ENCODE results near the gene RNF208. TPM values are rescaled to one million over a fixed set of nuclear protein-coding genes. Genes with fewer than 3 reads are reported as not detected.

RNF208 gene
- total RNA-seq, 1 donor from 2014 or later = 4.3 TPM

DNA sequence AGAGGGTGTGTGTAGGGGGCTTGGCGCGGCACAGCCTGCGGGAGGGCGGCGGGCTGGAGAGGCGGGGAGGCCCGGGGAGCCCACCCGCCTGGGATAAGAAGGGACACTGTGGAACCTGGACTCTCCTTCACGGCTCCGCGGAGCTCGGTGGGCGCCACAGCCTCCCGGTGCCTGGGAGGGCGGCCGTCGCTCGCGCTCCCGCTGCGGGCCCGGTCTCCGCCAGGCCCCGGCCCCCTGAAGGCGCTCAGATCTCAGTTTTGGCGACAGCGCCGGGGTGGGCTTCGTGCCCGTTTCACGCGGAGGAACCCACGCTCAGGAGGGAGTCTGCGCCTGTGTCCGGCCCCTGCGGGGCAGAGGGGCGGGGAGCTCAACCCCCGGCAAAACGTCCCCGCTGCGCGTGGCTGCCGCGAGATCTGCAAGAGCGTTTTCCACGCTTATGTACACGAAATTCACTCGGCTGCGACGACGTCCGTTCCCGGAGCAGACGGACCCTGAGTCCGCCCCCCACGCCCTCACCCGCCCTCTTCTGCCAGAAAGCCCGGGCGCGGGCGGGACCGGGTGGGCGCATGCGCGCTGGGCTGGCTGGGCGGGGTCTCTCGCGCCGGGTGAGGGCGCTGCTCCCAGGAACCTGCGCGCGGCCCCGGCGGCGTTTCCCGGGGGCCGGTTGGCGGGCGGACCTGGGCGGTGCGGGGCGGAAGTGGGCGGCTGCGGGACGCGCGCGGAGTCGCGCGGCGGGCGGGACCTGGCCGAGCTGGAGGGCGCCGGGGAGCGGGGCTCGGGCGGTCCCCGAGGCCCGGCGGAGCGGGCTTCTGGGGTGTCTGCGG, 32.8 kb upstream of the RNF208 start, which contains the start of gene NELFB:
Gene NELFB (plus strand): TSS at position 704 of the 824 bp plus-strand sequence.
- peak; percentile 48 for DNase-seq (ENCODE audit: low read depth)
- H3K4me1 ChIP-seq (ENCODE audit: insufficient read depth, low read length) = peaks cover 22% of the 10 kb centered on the region
- no peak for FAIRE-seq
- peaks cover 4% of the 10 kb centered on the region for H3K36me3 ChIP-seq (ENCODE audit: insufficient read depth, low read length)
- no peaks in the 10 kb centered on the region for H3K9me3 ChIP-seq (ENCODE audit: insufficient read depth, low read depth, low read length)
- H3K27ac Mint-ChIP-seq (ENCODE audit: unreplicated experiment) = peak within 1 kb of the TSS; percentile 67
- H3K36me3 Mint-ChIP-seq (ENCODE audit: low read depth, unreplicated experiment) = no peaks in the 10 kb centered on the region
- H3K9ac ChIP-seq (ENCODE audit: low read length) = peak within 1 kb of the TSS; percentile 88
- H3K27me3 Mint-ChIP-seq (ENCODE audit: low read depth, unreplicated experiment) = peaks cover 2% of the 10 kb centered on the region
- peak within 1 kb of the TSS; percentile 90 for H3K4me3 Mint-ChIP-seq (ENCODE audit: unreplicated experiment)
- H3K4me3 ChIP-seq (ENCODE audit: insufficient read depth, low read depth, low read length) = peak within 1 kb of the TSS; percentile 97
- H3K27me3 ChIP-seq (ENCODE audit: insufficient read depth, low read length) = no peaks in the 10 kb centered on the region
- H3K4me2 ChIP-seq (ENCODE audit: low read length) = peak within 1 kb of the TSS; percentile 99
- H3K4me1 Mint-ChIP-seq (ENCODE audit: low read depth, unreplicated experiment) = peaks cover 4% of the 10 kb centered on the region
- peaks cover 37% of the 10 kb centered on the region for H3K79me2 ChIP-seq (ENCODE audit: insufficient read depth, low read length)
- peak within 1 kb of the TSS; percentile 90 for H2AFZ ChIP-seq (ENCODE audit: low read depth, low read length)
- peaks cover 23% of the 10 kb centered on the region for H4K20me1 ChIP-seq (ENCODE audit: insufficient read depth, low read length)
- peak within 1 kb of the TSS; percentile 50 for H3K27ac ChIP-seq (ENCODE audit: low read depth, low read length)
- no peaks in the 10 kb centered on the region for H3K9me3 Mint-ChIP-seq (ENCODE audit: unreplicated experiment)
- TF ChIP-seq, protein P1, sequence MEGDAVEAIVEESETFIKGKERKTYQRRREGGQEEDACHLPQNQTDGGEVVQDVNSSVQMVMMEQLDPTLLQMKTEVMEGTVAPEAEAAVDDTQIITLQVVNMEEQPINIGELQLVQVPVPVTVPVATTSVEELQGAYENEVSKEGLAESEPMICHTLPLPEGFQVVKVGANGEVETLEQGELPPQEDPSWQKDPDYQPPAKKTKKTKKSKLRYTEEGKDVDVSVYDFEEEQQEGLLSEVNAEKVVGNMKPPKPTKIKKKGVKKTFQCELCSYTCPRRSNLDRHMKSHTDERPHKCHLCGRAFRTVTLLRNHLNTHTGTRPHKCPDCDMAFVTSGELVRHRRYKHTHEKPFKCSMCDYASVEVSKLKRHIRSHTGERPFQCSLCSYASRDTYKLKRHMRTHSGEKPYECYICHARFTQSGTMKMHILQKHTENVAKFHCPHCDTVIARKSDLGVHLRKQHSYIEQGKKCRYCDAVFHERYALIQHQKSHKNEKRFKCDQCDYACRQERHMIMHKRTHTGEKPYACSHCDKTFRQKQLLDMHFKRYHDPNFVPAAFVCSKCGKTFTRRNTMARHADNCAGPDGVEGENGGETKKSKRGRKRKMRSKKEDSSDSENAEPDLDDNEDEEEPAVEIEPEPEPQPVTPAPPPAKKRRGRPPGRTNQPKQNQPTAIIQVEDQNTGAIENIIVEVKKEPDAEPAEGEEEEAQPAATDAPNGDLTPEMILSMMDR (IDR thresholded peaks at IDR 0.05; ENCODE audit: insufficient read depth, low read depth, low read length) = no peak
- no peak for TF ChIP-seq EZH2 (IDR thresholded peaks at IDR 0.05; ENCODE audit: insufficient read depth, low read length)

DNA sequence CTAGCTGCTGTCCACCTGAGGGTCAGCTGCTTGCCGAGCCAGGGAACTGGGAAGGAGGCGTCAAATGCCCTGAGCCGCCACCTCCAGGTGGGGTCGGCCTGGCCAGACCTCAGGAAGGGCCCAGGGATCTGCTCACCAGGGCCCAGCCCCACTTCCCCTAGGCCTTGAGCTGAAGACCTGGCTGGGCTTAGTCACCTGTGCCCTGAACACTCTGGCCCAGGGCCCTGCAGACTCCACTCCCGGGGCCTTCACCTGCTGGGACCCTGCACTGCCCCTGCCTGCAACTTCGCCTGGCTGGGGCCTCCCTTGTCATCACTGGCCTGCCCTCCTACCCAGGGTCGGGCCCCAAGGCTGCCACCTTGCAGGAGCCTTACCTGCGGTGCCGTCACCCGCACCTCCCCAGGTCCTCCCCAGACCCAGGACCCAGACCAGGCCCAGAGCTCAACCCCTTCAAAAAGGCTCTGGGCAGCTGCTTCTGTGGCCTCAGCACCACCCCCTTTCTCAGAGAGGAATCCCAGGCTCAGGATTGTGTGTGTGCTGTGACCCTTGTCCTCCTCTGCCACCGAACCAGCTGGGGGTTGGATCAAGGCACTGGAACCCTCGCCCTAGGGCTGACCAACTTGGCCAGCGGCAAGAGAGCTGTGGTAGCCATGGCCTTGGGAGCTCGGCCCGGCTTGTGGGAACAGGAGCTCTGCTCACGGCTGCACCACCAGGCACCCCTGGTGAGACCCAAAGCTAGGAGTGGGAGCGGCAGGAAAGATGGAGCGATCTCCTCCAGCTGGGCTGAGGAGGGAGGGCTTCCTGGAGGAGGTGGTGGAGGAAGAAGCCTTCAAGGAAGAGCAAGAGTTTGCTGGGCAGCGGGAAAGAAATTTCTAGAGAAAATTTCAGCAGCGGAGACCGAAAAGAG, 31.9 kb upstream of the RNF208 start:
- H4K20me1 ChIP-seq (ENCODE audit: insufficient read depth, low read length) = peaks cover 18% of the 10 kb centered on the region
- no peaks in the 10 kb centered on the region for H3K36me3 Mint-ChIP-seq (ENCODE audit: low read depth, unreplicated experiment)
- no peaks in the 10 kb centered on the region for H3K9me3 Mint-ChIP-seq (ENCODE audit: unreplicated experiment)
- H3K27ac ChIP-seq (ENCODE audit: low read depth, low read length) = no peak overlapping the region
- peak overlapping the region; percentile 67 for H3K27ac Mint-ChIP-seq (ENCODE audit: unreplicated experiment)
- peak overlapping the region; percentile 97 for H3K4me3 ChIP-seq (ENCODE audit: insufficient read depth, low read depth, low read length)
- FAIRE-seq (no peak), DNase-seq (ENCODE audit: low read depth) (no peak)
- H3K79me2 ChIP-seq (ENCODE audit: insufficient read depth, low read length) = peaks cover 33% of the 10 kb centered on the region
- peak overlapping the region; percentile 99 for H3K4me2 ChIP-seq (ENCODE audit: low read length)
- H3K9me3 ChIP-seq (ENCODE audit: insufficient read depth, low read depth, low read length) = no peaks in the 10 kb centered on the region
- peaks cover 22% of the 10 kb centered on the region for H3K4me1 ChIP-seq (ENCODE audit: insufficient read depth, low read length)
- H3K27me3 ChIP-seq (ENCODE audit: insufficient read depth, low read length) = no peaks in the 10 kb centered on the region
- peaks cover 6% of the 10 kb centered on the region for H3K27me3 Mint-ChIP-seq (ENCODE audit: low read depth, unreplicated experiment)
- peak overlapping the region; percentile 90 for H3K4me3 Mint-ChIP-seq (ENCODE audit: unreplicated experiment)
- peaks cover 1% of the 10 kb centered on the region for H3K36me3 ChIP-seq (ENCODE audit: insufficient read depth, low read length)
- TF ChIP-seq, protein P1 (IDR thresholded peaks at IDR 0.05; ENCODE audit: insufficient read depth, low read depth, low read length) = no peak
- no peak for TF ChIP-seq EZH2 (IDR thresholded peaks at IDR 0.05; ENCODE audit: insufficient read depth, low read length)
- H3K9ac ChIP-seq (ENCODE audit: low read length) = peak overlapping the region; percentile 88
- H2AFZ ChIP-seq (ENCODE audit: low read depth, low read length) = peak overlapping the region; percentile 90
- peaks cover 4% of the 10 kb centered on the region for H3K4me1 Mint-ChIP-seq (ENCODE audit: low read depth, unreplicated experiment)
